GM23338 (cell line): ENCODE data around the gene FAHD1. TPM values are rescaled to one million over a fixed set of nuclear protein-coding genes. Genes with fewer than 3 reads are reported as not detected.

Experiments used
- ATAC-seq: fragments of 200-7000 bp; cut with Tn5 transposase; 3 replicates; pipeline ENCODE4 v1.9.1; 2020
- DNase-seq: peaks from one replicate; pipeline ENCODE4 v3.0.0-alpha.2; 2015; ENCODE audit warnings: low spot score
- H2AFZ ChIP-seq: fragments of 200-600 bp; sonication (generic); 2 replicates; pipeline ENCODE4 v1.8.0; 2016; ENCODE audit warnings: antibody characterized with exemption, mild to moderate bottlenecking, moderate library complexity
- H3F3A ChIP-seq: fragments of 200-600 bp; sonication (generic); replicated peaks from 2 replicates; pipeline ENCODE4 v1.8.0; 2017; ENCODE audit warnings: antibody characterized with exemption, mixed run types, low read depth
- H3K27ac ChIP-seq: fragments of 200-600 bp; sonication (generic); 2 replicates; pipeline ENCODE4 v1.6.1; 2016; ENCODE audit warnings: low read depth
- H3K27me3 ChIP-seq: fragments of 200-600 bp; sonication (generic); 2 replicates; pipeline ENCODE4 v1.8.0; 2016; ENCODE audit warnings: mild to moderate bottlenecking, mixed run types, moderate library complexity; ENCODE audit not compliant: insufficient read depth
- H3K36me3 ChIP-seq: fragments of 200-600 bp; sonication (generic); 2 replicates; pipeline ENCODE4 v1.8.0; 2016; ENCODE audit warnings: mild to moderate bottlenecking; ENCODE audit not compliant: insufficient read depth
- H3K4me1 ChIP-seq: fragments of 200-600 bp; sonication (generic); 2 replicates; pipeline ENCODE4 v1.8.0; 2016; ENCODE audit warnings: mild to moderate bottlenecking, moderate library complexity; ENCODE audit not compliant: insufficient read depth
- H3K4me2 ChIP-seq: fragments of 200-600 bp; sonication (generic); 2 replicates; pipeline ENCODE4 v1.7.1; 2017; ENCODE audit warnings: mixed run types
- H3K4me3 ChIP-seq: fragments of 200-600 bp; sonication (generic); 2 replicates; pipeline ENCODE4 v1.6.1; 2016; ENCODE audit warnings: mixed run types
- H3K79me2 ChIP-seq: fragments of 200-600 bp; sonication (generic); replicated peaks from 2 replicates; pipeline ENCODE4 v1.8.0; 2017; ENCODE audit warnings: mild to moderate bottlenecking; ENCODE audit not compliant: insufficient read depth
- H3K9me2 ChIP-seq: fragments of 200-600 bp; sonication (generic); 2 replicates; pipeline ENCODE4 v1.8.0; 2017; ENCODE audit not compliant: insufficient read depth
- H4K20me1 ChIP-seq: fragments of 200-600 bp; sonication (generic); replicated peaks from 2 replicates; pipeline ENCODE4 v1.8.0; 2017; ENCODE audit warnings: mild to moderate bottlenecking; ENCODE audit not compliant: insufficient read depth
- H3K27ac Mint-ChIP-seq: 2 replicates; pipeline ENCODE4 v1.8.0; 2020; ENCODE audit warnings: inconsistent platforms, mild to moderate bottlenecking, moderate library complexity, mixed read lengths
- H3K27me3 Mint-ChIP-seq: 3 replicates; pipeline ENCODE4 v1.8.0; 2022; ENCODE audit warnings: low read depth, mild to moderate bottlenecking, moderate library complexity, mixed read lengths, inconsistent platforms; ENCODE audit not compliant: insufficient read depth, poor library complexity
- H3K36me3 Mint-ChIP-seq: 3 replicates; pipeline ENCODE4 v1.8.0; 2021; ENCODE audit warnings: low read depth, mild to moderate bottlenecking, inconsistent platforms, moderate library complexity, mixed read lengths
- H3K4me1 Mint-ChIP-seq: 3 replicates; pipeline ENCODE4 v1.8.0; 2020; ENCODE audit warnings: mild to moderate bottlenecking, inconsistent platforms, mixed read lengths
- H3K4me3 Mint-ChIP-seq: 3 replicates; pipeline ENCODE4 v1.8.0; 2021; ENCODE audit warnings: moderate library complexity, mild to moderate bottlenecking, inconsistent platforms, mixed read lengths
- H3K9me3 Mint-ChIP-seq: 3 replicates; pipeline ENCODE4 v1.8.0; 2020; ENCODE audit warnings: moderate library complexity, mild to moderate bottlenecking, inconsistent platforms, mixed read lengths
- CREB1 ChIP-seq: fragments of 250-450 bp; sonication (Bioruptor Pico); IDR thresholded peaks from 2 replicates; pipeline ENCODE4 v1.5.0; 2020; ENCODE audit warnings: low read depth, mild to moderate bottlenecking, moderate library complexity
- JUNB ChIP-seq: IDR thresholded peaks from one replicate; pipeline ENCODE4 v1.6.1; 2016; ENCODE audit warnings: antibody characterized with exemption; ENCODE audit not compliant: unreplicated experiment
- NANOG ChIP-seq: IDR thresholded peaks from 2 replicates; pipeline ENCODE4 v1.6.1; 2016; ENCODE audit warnings: antibody characterized with exemption, borderline replicate concordance
- STAT1 ChIP-seq: IDR thresholded peaks from one replicate; pipeline ENCODE4 v1.6.1; 2016; ENCODE audit warnings: antibody characterized with exemption; ENCODE audit not compliant: unreplicated experiment
- ZNF331 ChIP-seq: fragments of 250-450 bp; sonication (Bioruptor Pico); IDR thresholded peaks from 2 replicates; pipeline ENCODE4 v1.5.0; 2020; ENCODE audit warnings: low read depth, mild to moderate bottlenecking, moderate library complexity
- polyA plus RNA-seq: library from polyadenylated mRNA; unstranded; fragments of >200 nt; fragmentation: Nextera tagmentation; extraction: Ambion mirVana; gene quantifications from 2 replicates; pipeline ENCODE4 v1.2.1, GENCODE V29; 2016
- total RNA-seq: library from RNA; depleted of rRNA; stranded (reverse); fragments of >200 nt; shearing (Covaris generic); gene quantifications from 2 replicates; pipeline ENCODE4 v1.2.3, GENCODE V29; 2014
- TF ChIP-seq, protein P1 (sequence below): IDR thresholded peaks from 2 replicates; pipeline ENCODE4 v1.6.1; 2016; ENCODE audit warnings: antibody characterized with exemption
- TF ChIP-seq, protein P2 (sequence below), 2 experiments: fragments of 200-600 bp in 1 of 2; sonication (generic) in 1 of 2; conservative IDR thresholded peaks; 2 replicates each; pipeline versions ENCODE4 v1.5.1 to v1.6.1; 2016 to 2017; ENCODE audit warnings: antibody characterized with exemption in 2 of 2, low read depth in 2 of 2, mild to moderate bottlenecking in 2 of 2, moderate library complexity in 1 of 2

The FAHD1 gene
- total and polyA plus RNA-seq, 2 experiments from 2014 or later, result 21.0 to 23.9 TPM

DNA sequence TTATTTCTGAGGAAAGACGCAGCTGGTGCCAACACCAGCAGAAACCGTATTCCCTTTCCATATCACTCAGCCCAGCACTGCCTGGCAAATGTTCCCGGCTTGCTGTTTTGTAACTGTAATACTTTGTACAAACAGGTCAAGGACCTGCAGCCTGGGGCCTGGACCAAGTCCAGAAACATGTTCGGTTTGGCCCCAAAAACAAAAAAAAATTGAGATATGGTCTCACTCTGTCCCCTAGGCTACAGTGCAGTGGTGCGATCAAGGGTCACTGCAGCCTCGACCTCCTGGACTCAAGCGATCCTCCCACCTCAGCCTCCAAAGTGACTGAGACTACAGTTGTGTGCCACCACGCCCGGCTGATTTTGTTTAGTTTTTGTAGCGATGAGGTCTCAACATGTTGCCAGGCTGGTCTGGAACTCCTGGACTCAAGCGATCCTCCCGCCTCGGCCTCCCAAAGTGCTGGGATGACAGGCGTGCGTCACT is 1.6 kb upstream of the FAHD1 start (continued):
- TF ChIP-seq NANOG (no peak), JUNB (no peak), CREB1 (no peak), STAT1 (no peak), ZNF331 (CRISPR knock-in tag) (no peak)

DNA sequence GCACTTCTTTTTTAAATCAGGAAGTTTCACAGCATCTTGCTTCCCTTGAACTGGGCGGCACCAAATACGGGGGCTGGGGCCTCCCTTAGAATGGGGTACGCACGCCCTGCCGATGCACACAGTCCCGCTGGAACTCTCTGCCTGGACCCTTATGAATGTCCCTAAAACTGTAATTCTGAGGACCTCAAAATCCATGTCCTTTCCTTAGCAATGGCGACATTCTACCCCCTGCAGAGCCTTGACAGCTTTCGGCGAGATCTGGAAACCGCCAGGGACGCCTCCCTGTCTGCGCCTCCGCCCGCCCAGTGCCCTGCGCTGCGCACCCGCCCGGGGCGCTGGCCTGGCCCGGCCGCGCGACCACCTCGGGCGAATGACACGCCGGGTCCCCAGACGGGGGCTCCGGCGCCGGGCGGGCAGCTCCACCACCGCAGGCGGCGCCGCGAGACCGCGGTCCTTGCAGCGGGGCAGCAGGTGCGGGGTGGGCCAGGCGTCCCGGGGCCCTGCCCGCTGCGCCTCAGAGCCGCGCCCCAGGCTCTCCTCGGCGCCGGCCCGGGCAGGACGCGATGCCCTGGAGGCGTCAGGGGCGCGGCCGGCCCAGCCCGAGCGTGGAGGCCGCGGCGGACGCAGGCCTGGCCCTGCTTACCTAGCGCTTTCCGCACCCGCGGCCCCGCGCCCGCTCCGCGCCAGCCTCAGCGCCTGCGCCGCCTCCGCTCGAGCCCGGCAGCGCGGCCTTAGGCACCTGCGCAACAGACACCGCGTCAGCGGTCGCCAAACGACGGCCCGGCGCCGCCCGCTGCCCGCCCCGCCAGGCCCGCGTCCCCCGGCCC is 929 bp upstream of the FAHD1 start:
- peaks cover 17% of the 10 kb centered on the region for H3K4me1 ChIP-seq
- peaks cover 3% of the 10 kb centered on the region; the same call in 1 of the 3 replicates for H3K9me3 Mint-ChIP-seq
- H3K4me3 Mint-ChIP-seq, result peak overlapping the region; percentile 73
- DNase-seq (peak; percentile 76), ATAC-seq (peak; percentile 31)
- H2AFZ ChIP-seq, result peak overlapping the region; percentile 14; the same call in 1 of the 2 replicates
- H4K20me1 ChIP-seq, result no peaks in the 10 kb centered on the region; the same call in 1 of the 2 replicates
- H3K79me2 ChIP-seq, result peaks cover 25% of the 10 kb centered on the region
- no peaks in the 10 kb centered on the region for H3K36me3 ChIP-seq
- H3K27me3 ChIP-seq, result no peaks in the 10 kb centered on the region
- H3K4me2 ChIP-seq, result peak overlapping the region; percentile 85
- no peak overlapping the region for H3K27ac ChIP-seq
- no peak overlapping the region for H3K27ac Mint-ChIP-seq
- H3K27me3 Mint-ChIP-seq, result peaks cover 19% of the 10 kb centered on the region
- H3K4me3 ChIP-seq, result peak overlapping the region; percentile 65
- H3K9me2 ChIP-seq, result no peaks in the 10 kb centered on the region
- TF ChIP-seq, protein P1, sequence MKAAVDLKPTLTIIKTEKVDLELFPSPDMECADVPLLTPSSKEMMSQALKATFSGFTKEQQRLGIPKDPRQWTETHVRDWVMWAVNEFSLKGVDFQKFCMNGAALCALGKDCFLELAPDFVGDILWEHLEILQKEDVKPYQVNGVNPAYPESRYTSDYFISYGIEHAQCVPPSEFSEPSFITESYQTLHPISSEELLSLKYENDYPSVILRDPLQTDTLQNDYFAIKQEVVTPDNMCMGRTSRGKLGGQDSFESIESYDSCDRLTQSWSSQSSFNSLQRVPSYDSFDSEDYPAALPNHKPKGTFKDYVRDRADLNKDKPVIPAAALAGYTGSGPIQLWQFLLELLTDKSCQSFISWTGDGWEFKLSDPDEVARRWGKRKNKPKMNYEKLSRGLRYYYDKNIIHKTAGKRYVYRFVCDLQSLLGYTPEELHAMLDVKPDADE, result no peak
- TF ChIP-seq, protein P2, sequence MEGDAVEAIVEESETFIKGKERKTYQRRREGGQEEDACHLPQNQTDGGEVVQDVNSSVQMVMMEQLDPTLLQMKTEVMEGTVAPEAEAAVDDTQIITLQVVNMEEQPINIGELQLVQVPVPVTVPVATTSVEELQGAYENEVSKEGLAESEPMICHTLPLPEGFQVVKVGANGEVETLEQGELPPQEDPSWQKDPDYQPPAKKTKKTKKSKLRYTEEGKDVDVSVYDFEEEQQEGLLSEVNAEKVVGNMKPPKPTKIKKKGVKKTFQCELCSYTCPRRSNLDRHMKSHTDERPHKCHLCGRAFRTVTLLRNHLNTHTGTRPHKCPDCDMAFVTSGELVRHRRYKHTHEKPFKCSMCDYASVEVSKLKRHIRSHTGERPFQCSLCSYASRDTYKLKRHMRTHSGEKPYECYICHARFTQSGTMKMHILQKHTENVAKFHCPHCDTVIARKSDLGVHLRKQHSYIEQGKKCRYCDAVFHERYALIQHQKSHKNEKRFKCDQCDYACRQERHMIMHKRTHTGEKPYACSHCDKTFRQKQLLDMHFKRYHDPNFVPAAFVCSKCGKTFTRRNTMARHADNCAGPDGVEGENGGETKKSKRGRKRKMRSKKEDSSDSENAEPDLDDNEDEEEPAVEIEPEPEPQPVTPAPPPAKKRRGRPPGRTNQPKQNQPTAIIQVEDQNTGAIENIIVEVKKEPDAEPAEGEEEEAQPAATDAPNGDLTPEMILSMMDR (conservative IDR thresholded peaks at IDR 0.05; ENCODE audit: low read depth in 2 of 2), result no peak
- TF ChIP-seq NANOG, result no peak
- TF ChIP-seq CREB1, result no peak
- TF ChIP-seq JUNB, result no peak
- H3K36me3 Mint-ChIP-seq, result peaks cover 2% of the 10 kb centered on the region; the same call in 1 of the 3 replicates
- H3F3A ChIP-seq, result 0 out of 2 replicates have a peak, but pooled peaks cover 6% of the 10 kb centered on the region
- peaks cover 9% of the 10 kb centered on the region for H3K4me1 Mint-ChIP-seq
